K562 (cell line): ENCODE results near the gene IRF9. TPM values are rescaled to one million over a fixed set of nuclear protein-coding genes. Genes with fewer than 3 reads are reported as not detected.
A peak's percentile ranks its signal among the peaks of the same experiment; 100 is the strongest.

Source experiments
- CBX8 ChIP-seq: fragments of 200-600 bp; sonication (generic); IDR thresholded peaks from 2 replicates; pipeline ENCODE4 v1.6.1; 2012; ENCODE audit warnings: borderline replicate concordance, mixed run types, low read depth, mild to moderate bottlenecking, moderate library complexity, mixed read lengths, low read length, control low read depth, inconsistent platforms; ENCODE audit not compliant: poor library complexity, severe bottlenecking; ENCODE audit errors: extremely low read depth
- ETV5 ChIP-seq: sonication (generic); formaldehyde crosslinking; IDR thresholded peaks from 2 replicates; pipeline ENCODE4 v1.4.0; 2020; ENCODE audit warnings: low read depth, mild to moderate bottlenecking, missing genetic modification reagents
- HBP1 ChIP-seq: fragments of 450-650 bp; formaldehyde crosslinking; IDR thresholded peaks from 2 replicates; pipeline ENCODE4 v1.4.0; 2022; ENCODE audit warnings: missing genetic modification characterization
- PHF21A ChIP-seq: fragments of 450-650 bp; IDR thresholded peaks from 2 replicates; pipeline ENCODE4 v1.6.1; 2017; ENCODE audit warnings: low read depth, borderline replicate concordance
- SIN3B ChIP-seq: fragments of 450-650 bp; IDR thresholded peaks from 2 replicates; pipeline ENCODE4 v1.6.1; 2017; ENCODE audit warnings: low read depth, mild to moderate bottlenecking, moderate library complexity
- SMAD1 ChIP-seq: fragments of 150-350 bp; IDR thresholded peaks from 2 replicates; pipeline ENCODE4 v1.6.1; 2014; ENCODE audit warnings: low read length, low read depth; ENCODE audit not compliant: partially characterized antibody
- ZBTB33 ChIP-seq: sonication (generic); formaldehyde crosslinking; IDR thresholded peaks from 2 replicates; pipeline ENCODE4 v1.8.1; 2023; ENCODE audit warnings: mild to moderate bottlenecking, missing genetic modification reagents
- ZNF217 ChIP-seq: sonication (generic); formaldehyde crosslinking; IDR thresholded peaks from 2 replicates; pipeline ENCODE4 v1.8.0; 2022; ENCODE audit warnings: mild to moderate bottlenecking, missing genetic modification reagents
- ZNF232 ChIP-seq: sonication (generic); formaldehyde crosslinking; IDR thresholded peaks from 2 replicates; pipeline ENCODE4 v1.8.0; 2022; ENCODE audit warnings: mild to moderate bottlenecking, missing genetic modification reagents
- ZNF24 ChIP-seq: fragments of 450-650 bp; IDR thresholded peaks from 2 replicates; pipeline ENCODE4 v1.6.1; 2016
- ZNF318 ChIP-seq, 2 experiments: fragments of 450-650 bp; IDR thresholded peaks; 2 replicates each; pipeline ENCODE4 v1.6.1; 2016; ENCODE audit warnings: mild to moderate bottlenecking in 2 of 2, borderline replicate concordance in 1 of 2, low read depth in 1 of 2, moderate library complexity in 1 of 2
- ZNF512 ChIP-seq: IDR thresholded peaks from 2 replicates; pipeline ENCODE4 v1.6.1; 2016; ENCODE audit warnings: missing genetic modification characterization, missing compliant biosample characterization
- polyA plus RNA-seq, 8 experiments: library from polyadenylated mRNA; depleted of rRNA in 4 of 8; stranded (reverse) in 5 of 8; unstranded in 3 of 8; fragments of >200 nt; fragmentation: Nextera tagmentation in 2 of 8; fragmentation: Illumina TruSeq in 1 of 8; extraction: Ambion mirVana in 2 of 8; extraction: Trizol in 1 of 8; gene quantifications; 2 replicates each; pipeline versions ENCODE4 v1.2.1 to v1.2.3, GENCODE V29; 2011 to 2014; ENCODE audit warnings: inconsistent platforms in 1 of 8, missing spikeins in 1 of 8
- total RNA-seq, 7 experiments: library from RNA; depleted of rRNA in 6 of 7; stranded (reverse); fragments of >200 nt in 6 of 7; fragmentation: Illumina TruSeq in 2 of 7; extraction: Trizol in 2 of 7; gene quantifications; 2 replicates each; pipeline versions ENCODE4 v1.2.1 to v1.2.3, GENCODE V29; 2011 to 2021; ENCODE audit warnings: low replicate concordance in 1 of 7

The IRF9 gene
- total and polyA plus RNA-seq, 9 of the 15 experiments (the other 6 are each of a cell fraction or from before 2014, with no cell fraction given), result 0.79 to 14.8 (median 6.1) TPM

GRCh38 chr14:24195186-24196070 lies 34.4 kb downstream of the IRF9 start, which contains the start of gene TM9SF1 (continued):
- TF ChIP-seq ZNF512 (tag), result no peak
- no peak for TF ChIP-seq PHF21A
- TF ChIP-seq SMAD1, result no peak
- peak; percentile 33 for TF ChIP-seq ETV5 (CRISPR knock-in tag)
- no peak for TF ChIP-seq CBX8
- TF ChIP-seq ZNF24, result no peak
- peak; percentile 69; the same call in 1 of the 2 replicates for TF ChIP-seq SIN3B
- TF ChIP-seq HBP1 (CRISPR knock-in tag), result no peak
- no peak for TF ChIP-seq ZNF217 (CRISPR knock-in tag)
- peak; percentile 50; the same call in 1 of the 2 replicates for TF ChIP-seq ZBTB33 (CRISPR knock-in tag)
- no peak; the same call in 1 of the 2 replicates for TF ChIP-seq ZNF232 (CRISPR knock-in tag)
- TF ChIP-seq ZNF318 (IDR thresholded peaks at IDR 0.05; ENCODE audit: borderline replicate concordance in 1 of 2, low read depth in 1 of 2), result no peak
